HepG2 (cell line): ENCODE data around the gene TTPAL. TPM values are rescaled to one million over a fixed set of nuclear protein-coding genes. Genes with fewer than 3 reads are reported as not detected.

ENCODE experiments used
- FUBP1 ChIP-seq: sonication (generic); formaldehyde crosslinking; IDR thresholded peaks from 2 replicates; pipeline ENCODE4 v1.5.1; 2020; ENCODE audit warnings: missing genetic modification reagents, mild to moderate bottlenecking, borderline replicate concordance
- GMEB2 ChIP-seq: IDR thresholded peaks from 2 replicates; pipeline ENCODE4 v1.6.1; 2016; ENCODE audit warnings: missing biosample characterization, missing genetic modification reagents, low read depth
- GZF1 ChIP-seq: sonication (generic); formaldehyde crosslinking; IDR thresholded peaks from 2 replicates; pipeline ENCODE4 v1.5.1; 2020; ENCODE audit warnings: mild to moderate bottlenecking, missing genetic modification reagents
- MXI1 ChIP-seq: IDR thresholded peaks from 3 replicates; pipeline ENCODE4 v1.6.1; 2012; ENCODE audit warnings: low read depth, low read length, inconsistent platforms, borderline replicate concordance
- TAF1 ChIP-seq: sonication (generic); formaldehyde crosslinking; IDR thresholded peaks from 2 replicates; pipeline ENCODE4 v1.4.0; 2020; ENCODE audit warnings: missing genetic modification reagents
- ZNF33B ChIP-seq: sonication (generic); formaldehyde crosslinking; IDR thresholded peaks from 2 replicates; pipeline ENCODE4 v1.5.1; 2020; ENCODE audit warnings: mild to moderate bottlenecking, missing genetic modification reagents
- ZNF616 ChIP-seq: sonication (generic); formaldehyde crosslinking; IDR thresholded peaks from 2 replicates; pipeline ENCODE4 v1.5.0; 2020; ENCODE audit warnings: low read depth, mild to moderate bottlenecking, missing genetic modification reagents
- ZNF691 ChIP-seq: sonication (generic); formaldehyde crosslinking; IDR thresholded peaks from 2 replicates; pipeline ENCODE4 v1.4.0; 2020; ENCODE audit warnings: missing genetic modification reagents, low read depth, mild to moderate bottlenecking, borderline replicate concordance
- polyA plus RNA-seq, 8 experiments: library from polyadenylated mRNA; depleted of rRNA in 3 of 8; stranded (reverse) in 7 of 8; unstranded in 1 of 8; fragments of >200 nt; fragmentation: Illumina TruSeq in 4 of 8; extraction: Trizol in 4 of 8; gene quantifications; 2 replicates each; pipeline versions ENCODE4 v1.2.1 to v1.2.3, GENCODE V29; 2011 to 2016; ENCODE audit warnings: low read depth in 4 of 8, missing spikeins in 1 of 8, mixed read lengths in 1 of 8; ENCODE audit not compliant: insufficient read depth in 1 of 8
- total RNA-seq, 5 experiments: library from RNA; depleted of rRNA; stranded (reverse); fragments of >200 nt; fragmentation: Illumina TruSeq; extraction: Trizol; gene quantifications; 2 replicates each; pipeline ENCODE4 v1.2.3, GENCODE V29; 2016; ENCODE audit warnings: low read depth in 1 of 5
- TF ChIP-seq, protein P1 (sequence below), 2 experiments: sonication (generic) in 1 of 2; formaldehyde crosslinking in 1 of 2; IDR thresholded peaks; 2 replicates each; pipeline versions ENCODE4 v1.6.1 to v1.9.0; 2014 to 2022; ENCODE audit warnings: antibody characterized with exemption in 1 of 2, borderline replicate concordance in 1 of 2, inconsistent platforms in 1 of 2, low read depth in 1 of 2, missing genetic modification reagents in 1 of 2

Gene TTPAL
- total and polyA plus RNA-seq, 2 of the 13 experiments (the other 11 are each of a cell fraction or from before 2014, with no cell fraction given), result 4.3 to 18.8 TPM

- TF ChIP-seq FUBP1 (CRISPR knock-in tag), result no peak
- TF ChIP-seq, protein P1, sequence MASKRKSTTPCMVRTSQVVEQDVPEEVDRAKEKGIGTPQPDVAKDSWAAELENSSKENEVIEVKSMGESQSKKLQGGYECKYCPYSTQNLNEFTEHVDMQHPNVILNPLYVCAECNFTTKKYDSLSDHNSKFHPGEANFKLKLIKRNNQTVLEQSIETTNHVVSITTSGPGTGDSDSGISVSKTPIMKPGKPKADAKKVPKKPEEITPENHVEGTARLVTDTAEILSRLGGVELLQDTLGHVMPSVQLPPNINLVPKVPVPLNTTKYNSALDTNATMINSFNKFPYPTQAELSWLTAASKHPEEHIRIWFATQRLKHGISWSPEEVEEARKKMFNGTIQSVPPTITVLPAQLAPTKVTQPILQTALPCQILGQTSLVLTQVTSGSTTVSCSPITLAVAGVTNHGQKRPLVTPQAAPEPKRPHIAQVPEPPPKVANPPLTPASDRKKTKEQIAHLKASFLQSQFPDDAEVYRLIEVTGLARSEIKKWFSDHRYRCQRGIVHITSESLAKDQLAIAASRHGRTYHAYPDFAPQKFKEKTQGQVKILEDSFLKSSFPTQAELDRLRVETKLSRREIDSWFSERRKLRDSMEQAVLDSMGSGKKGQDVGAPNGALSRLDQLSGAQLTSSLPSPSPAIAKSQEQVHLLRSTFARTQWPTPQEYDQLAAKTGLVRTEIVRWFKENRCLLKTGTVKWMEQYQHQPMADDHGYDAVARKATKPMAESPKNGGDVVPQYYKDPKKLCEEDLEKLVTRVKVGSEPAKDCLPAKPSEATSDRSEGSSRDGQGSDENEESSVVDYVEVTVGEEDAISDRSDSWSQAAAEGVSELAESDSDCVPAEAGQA (IDR thresholded peaks at IDR 0.05; ENCODE audit: low read depth), result no peak
- TF ChIP-seq, protein P1 (CRISPR knock-in tag; IDR thresholded peaks at IDR 0.05; ENCODE audit: borderline replicate concordance), result no peak
- TF ChIP-seq ZNF691 (CRISPR knock-in tag), result no peak
- no peak for TF ChIP-seq GZF1 (CRISPR knock-in tag)
- TF ChIP-seq ZNF33B (CRISPR knock-in tag), result peak; percentile 84; the same call in 1 of the 2 replicates
- no peak; the same call in 2 of the 3 replicates for TF ChIP-seq MXI1
- no peak for TF ChIP-seq ZNF616
- no peak for TF ChIP-seq GMEB2
- no peak for TF ChIP-seq TAF1 (CRISPR knock-in tag)
These were observed 4.2 kb upstream of the TTPAL start (continued) for GRCh38 chr20:44471481-44471882.
